ENCODE data around the gene POLR1G. TPM values are rescaled to one million over a fixed set of nuclear protein-coding genes. Genes with fewer than 3 reads are reported as not detected.

The POLR1G gene
- total RNA-seq, 4 donors from 2014 or later = 5.1 to 8.3 (median 5.8) TPM

GRCh38 chr19:45413497-45413896 lies 7.1 kb downstream of the POLR1G start:
- Histone ChIP-seq H3K27me3 (no peaks in the 10 kb centered on the region), H3K4me1 (no peaks in the 10 kb centered on the region), H3K36me3 (peaks cover 0 to 68% of the 10 kb centered on the region in 2 donors), H3K4me3 (no peak overlapping the region), H3K9me3 (no peaks in the 10 kb centered on the region), H3K27ac (no peak overlapping the region)
- no peak for ATAC-seq
- in situ Hi-C loops (cut with MboI; ENCODE audit: low sequenced_read_pairs in 4 of 4) = no loop called here
- intact Hi-C loops (cut with DNase I; ENCODE audit: low total_unique reads) = no loop called here
- DNase-seq = no peak
- TF ChIP-seq, protein P1, sequence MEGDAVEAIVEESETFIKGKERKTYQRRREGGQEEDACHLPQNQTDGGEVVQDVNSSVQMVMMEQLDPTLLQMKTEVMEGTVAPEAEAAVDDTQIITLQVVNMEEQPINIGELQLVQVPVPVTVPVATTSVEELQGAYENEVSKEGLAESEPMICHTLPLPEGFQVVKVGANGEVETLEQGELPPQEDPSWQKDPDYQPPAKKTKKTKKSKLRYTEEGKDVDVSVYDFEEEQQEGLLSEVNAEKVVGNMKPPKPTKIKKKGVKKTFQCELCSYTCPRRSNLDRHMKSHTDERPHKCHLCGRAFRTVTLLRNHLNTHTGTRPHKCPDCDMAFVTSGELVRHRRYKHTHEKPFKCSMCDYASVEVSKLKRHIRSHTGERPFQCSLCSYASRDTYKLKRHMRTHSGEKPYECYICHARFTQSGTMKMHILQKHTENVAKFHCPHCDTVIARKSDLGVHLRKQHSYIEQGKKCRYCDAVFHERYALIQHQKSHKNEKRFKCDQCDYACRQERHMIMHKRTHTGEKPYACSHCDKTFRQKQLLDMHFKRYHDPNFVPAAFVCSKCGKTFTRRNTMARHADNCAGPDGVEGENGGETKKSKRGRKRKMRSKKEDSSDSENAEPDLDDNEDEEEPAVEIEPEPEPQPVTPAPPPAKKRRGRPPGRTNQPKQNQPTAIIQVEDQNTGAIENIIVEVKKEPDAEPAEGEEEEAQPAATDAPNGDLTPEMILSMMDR (IDR thresholded peaks at IDR 0.05 in 4 of 5, conservative IDR thresholded peaks at IDR 0.05 in 1 of 5) = no peak
- no peak for TF ChIP-seq POLR2A (IDR thresholded peaks at IDR 0.05)

DNA sequence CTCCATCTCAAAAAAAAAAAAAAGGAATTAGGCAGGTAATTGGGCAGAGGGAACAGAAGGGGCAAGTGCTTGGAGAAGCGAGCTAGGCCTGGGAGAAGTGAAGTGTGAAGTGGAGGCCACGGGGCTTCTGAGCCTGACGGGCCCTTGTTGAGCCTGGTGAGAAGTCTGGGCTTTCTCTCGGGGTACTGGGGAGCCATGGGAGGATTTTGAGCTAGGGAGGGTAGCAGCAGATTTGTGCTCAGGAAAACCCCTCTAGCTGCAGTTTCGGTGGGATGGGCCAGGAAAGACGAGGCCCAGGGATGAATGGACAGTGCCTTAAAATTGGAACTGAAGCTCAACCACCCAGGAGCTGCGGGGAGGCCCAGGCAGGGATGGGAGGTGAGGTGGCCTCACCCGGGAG lies 8.0 kb downstream of the POLR1G start:
- H3K9me3 ChIP-seq = no peaks in the 10 kb centered on the region
- no peak for TF ChIP-seq POLR2A (IDR thresholded peaks at IDR 0.05)
- TF ChIP-seq, protein P1 (IDR thresholded peaks at IDR 0.05 in 4 of 5, conservative IDR thresholded peaks at IDR 0.05 in 1 of 5) = no peak
- H3K27me3 ChIP-seq = no peaks in the 10 kb centered on the region
- DNase-seq (no peak), ATAC-seq (no peak)
- peaks cover 0 to 73% of the 10 kb centered on the region in 2 donors for H3K36me3 ChIP-seq
- no peaks in the 10 kb centered on the region for H3K4me1 ChIP-seq
- H3K4me3 ChIP-seq = no peak overlapping the region
- intact Hi-C loops (cut with DNase I; ENCODE audit: low total_unique reads) = no loop called here
- in situ Hi-C loops (cut with MboI; ENCODE audit: low sequenced_read_pairs in 4 of 4) = no loop called here
- H3K27ac ChIP-seq = no peak overlapping the region

- Histone ChIP-seq H3K27me3 (no peaks in the 10 kb centered on the region), H3K9me3 (no peaks in the 10 kb centered on the region), H3K36me3 (peaks cover 0 to 68% of the 10 kb centered on the region in 2 donors), H3K4me3 (no peak overlapping the region), H3K4me1 (no peaks in the 10 kb centered on the region), H3K27ac (no peak overlapping the region)
- TF ChIP-seq, protein P1 (IDR thresholded peaks at IDR 0.05 in 4 of 5, conservative IDR thresholded peaks at IDR 0.05 in 1 of 5) = no peak
- no peak for TF ChIP-seq POLR2A (IDR thresholded peaks at IDR 0.05)
- in situ Hi-C loops (cut with MboI; ENCODE audit: low sequenced_read_pairs in 4 of 4) = no loop called here
- ATAC-seq (no peak), DNase-seq (no peak)
- intact Hi-C loops (cut with DNase I; ENCODE audit: low total_unique reads) = no loop called here
Measured at GRCh38 chr19:45417151-45417550, 10.7 kb downstream of the POLR1G start.

DNA sequence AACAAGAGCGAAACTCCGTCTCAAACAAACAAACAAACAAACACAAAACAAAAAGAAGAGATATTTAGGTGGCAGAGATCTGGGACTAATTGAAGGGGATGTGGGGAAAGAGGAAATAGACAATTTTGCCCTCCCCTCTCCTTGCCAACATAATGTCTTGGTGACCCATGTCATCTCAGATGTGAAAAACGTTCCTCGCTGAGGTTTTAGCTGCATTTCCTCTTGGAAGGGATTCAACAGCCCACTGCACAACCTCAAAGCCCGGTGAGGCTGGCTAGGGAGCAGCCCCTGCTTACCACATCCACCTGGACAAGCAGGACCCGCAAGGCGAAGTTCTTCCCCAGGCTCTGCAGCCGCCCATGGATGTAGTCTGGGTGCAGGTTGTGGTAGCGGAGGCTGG lies 12.4 kb downstream of the POLR1G start:
- TF ChIP-seq, protein P1 (IDR thresholded peaks at IDR 0.05 in 4 of 5, conservative IDR thresholded peaks at IDR 0.05 in 1 of 5) = no peak
- no peak for TF ChIP-seq POLR2A (IDR thresholded peaks at IDR 0.05)
- Histone ChIP-seq H3K4me1 (peaks cover 4 to 6% of the 10 kb centered on the region in 2 donors), H3K36me3 (peaks cover 0 to 54% of the 10 kb centered on the region in 2 donors), H3K4me3 (no peak overlapping the region), H3K27me3 (no peaks in the 10 kb centered on the region), H3K9me3 (no peaks in the 10 kb centered on the region), H3K27ac (no peak overlapping the region)
- in situ Hi-C loops (cut with MboI; ENCODE audit: low sequenced_read_pairs in 4 of 4) (no loop called here), intact Hi-C loops (cut with DNase I; ENCODE audit: low total_unique reads) (no loop called here)
- no peak for ATAC-seq
- no peak for DNase-seq

DNA sequence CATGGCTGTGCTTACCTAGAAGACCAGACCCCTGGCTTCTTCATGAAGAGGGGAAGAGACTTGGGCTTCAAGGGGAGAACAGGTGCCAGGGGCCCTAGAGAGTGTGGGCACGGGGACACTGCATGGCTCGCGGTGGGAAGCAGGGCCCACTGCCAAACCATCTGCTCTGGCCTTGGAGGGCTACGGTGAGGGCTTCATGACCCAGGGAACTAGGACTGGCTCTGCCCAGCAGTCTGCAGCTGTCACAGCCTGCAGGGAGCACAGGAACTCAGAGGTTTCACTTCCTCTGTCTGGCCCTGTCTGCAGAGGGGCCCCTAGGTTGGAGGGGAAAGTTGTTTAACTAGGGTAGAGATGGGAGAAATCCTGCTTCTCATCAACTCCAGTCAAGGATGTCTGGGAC lies 13.0 kb downstream of the POLR1G start:
- TF ChIP-seq, protein P1 (IDR thresholded peaks at IDR 0.05 in 4 of 5, conservative IDR thresholded peaks at IDR 0.05 in 1 of 5) = no peak
- TF ChIP-seq POLR2A (IDR thresholded peaks at IDR 0.05) = no peak
- no peak overlapping the region for H3K4me3 ChIP-seq
- DNase-seq (no peak), ATAC-seq (no peak)
- no peaks in the 10 kb centered on the region for H3K27me3 ChIP-seq
- no peak overlapping the region for H3K27ac ChIP-seq
- H3K9me3 ChIP-seq = no peaks in the 10 kb centered on the region
- intact Hi-C loops (cut with DNase I; ENCODE audit: low total_unique reads) (no loop called here), in situ Hi-C loops (cut with MboI; ENCODE audit: low sequenced_read_pairs in 4 of 4) (no loop called here)
- H3K4me1 ChIP-seq = peaks cover 8 to 11% of the 10 kb centered on the region in 2 donors
- peaks cover 0 to 48% of the 10 kb centered on the region in 2 donors for H3K36me3 ChIP-seq
